Suprapubic skin (tissue), 3 donors: ENCODE data around the gene CACNA2D4.

ENCODE experiments used
- CTCF ChIP-seq, 2 donors: fragments of 200-600 bp in 1 of 2; fragments of 450-650 bp in 1 of 2; sonication (generic) in 1 of 2; IDR thresholded peaks; one replicate each; pipeline ENCODE4 v1.5.1; 2016 to 2019; ENCODE audit warnings: antibody characterized with exemption in 2 of 2, mild to moderate bottlenecking in 1 of 2, moderate library complexity in 1 of 2
- POLR2A ChIP-seq, 2 donors: fragments of 450-650 bp; IDR thresholded peaks; one replicate each; pipeline ENCODE4 v1.6.1; 2017; ENCODE audit warnings: antibody characterized with exemption in 2 of 2, mild to moderate bottlenecking in 2 of 2, moderate library complexity in 2 of 2

- no peak for TF ChIP-seq POLR2A (IDR thresholded peaks at IDR 0.05)
- TF ChIP-seq CTCF (IDR thresholded peaks at IDR 0.05) = no peak
Measured at GRCh38 chr12:1914114-1914911, 4.1 kb downstream of the CACNA2D4 start.
